Effector CD4-positive, alpha-beta T cell (primary cell): ENCODE measurements around the gene SPACA6.

Experiments
- DNase-seq: peaks from one replicate; pipeline ENCODE4 v3.0.0-alpha.2; 2020

The SPACA6 gene

DNA sequence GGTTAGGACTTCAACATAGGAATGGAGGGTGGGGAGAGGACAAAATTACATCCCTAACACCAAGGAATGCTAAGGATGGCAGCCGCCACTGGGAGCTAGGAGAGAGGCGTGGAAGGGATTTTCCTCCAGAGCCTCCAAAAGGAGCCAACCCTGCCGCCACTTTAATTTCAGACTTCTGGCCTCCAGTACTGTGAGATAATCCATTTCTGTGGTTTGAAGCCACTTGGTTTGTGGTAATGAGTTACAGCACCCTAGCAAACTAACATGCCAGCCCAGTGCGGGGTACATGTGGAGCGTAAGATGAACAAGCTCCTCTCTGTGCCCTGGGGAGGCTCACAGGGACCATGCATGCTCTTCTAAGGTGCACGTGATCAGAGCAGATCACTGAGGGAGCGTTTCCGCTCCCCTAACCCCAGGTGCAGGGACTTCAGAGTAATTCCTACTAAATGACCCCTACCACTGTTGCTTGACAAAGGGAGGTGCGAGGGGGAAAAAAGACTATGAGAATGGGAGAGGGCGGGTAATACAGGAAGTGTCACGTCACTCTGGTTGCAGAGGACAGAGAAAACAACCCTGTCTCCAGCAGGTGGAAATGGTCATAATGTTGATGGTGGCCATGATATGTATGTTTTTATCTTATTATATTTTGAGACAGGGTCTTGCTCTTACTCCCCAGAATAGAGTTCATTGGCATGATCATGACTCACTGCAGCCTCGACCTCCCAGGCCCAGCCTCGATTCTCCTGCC, 46.5 kb downstream of the SPACA6 start:
- DNase-seq, result no peak

GRCh38 chr19:51740356-51740755, 47.2 kb downstream of the SPACA6 start:
- DNase-seq, result no peak

DNA sequence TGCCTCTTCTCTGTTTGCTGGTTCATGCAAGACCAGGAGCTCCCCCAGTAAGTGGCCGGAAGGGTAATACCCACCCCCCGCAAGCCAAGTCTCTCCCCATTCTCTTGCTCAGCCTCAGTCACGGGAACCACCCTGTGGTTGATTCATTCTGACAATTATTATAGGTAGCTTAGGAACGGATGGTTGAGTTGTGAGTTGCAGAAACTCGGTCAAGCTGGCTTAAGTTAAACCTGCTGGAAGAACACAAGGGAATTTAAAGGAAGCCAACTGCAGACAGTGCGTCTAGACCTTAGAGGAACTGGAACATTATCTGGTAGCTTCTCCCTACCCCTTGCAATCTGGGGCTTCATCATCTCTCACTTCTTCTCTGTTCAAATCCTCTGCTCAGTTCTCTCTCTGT, 49.7 kb downstream of the SPACA6 start:
- DNase-seq, result no peak

- DNase-seq, result no peak
Observed at GRCh38 chr19:51743405-51743804, 50.3 kb downstream of the SPACA6 start.

DNA sequence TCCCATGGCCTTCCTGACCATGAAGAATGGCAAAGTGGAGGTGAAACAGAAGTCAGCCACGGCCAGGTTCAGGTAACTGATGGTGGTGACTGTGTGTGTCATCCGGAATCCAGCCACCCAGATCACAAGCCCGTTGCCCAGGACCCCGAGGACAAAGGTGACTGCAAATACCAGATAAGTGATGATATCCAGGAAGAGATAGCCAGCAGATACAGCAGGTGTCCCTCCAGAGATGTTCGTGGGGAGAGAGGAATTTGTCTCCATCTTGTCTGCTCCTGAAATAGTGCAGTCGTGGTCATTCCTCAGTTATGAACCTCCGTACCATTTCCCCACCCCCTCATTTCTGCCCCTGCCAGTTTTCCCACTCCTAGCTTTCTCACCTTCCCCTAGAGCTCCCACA, 53.6 kb downstream of the SPACA6 start:
- DNase-seq, result no peak

DNA sequence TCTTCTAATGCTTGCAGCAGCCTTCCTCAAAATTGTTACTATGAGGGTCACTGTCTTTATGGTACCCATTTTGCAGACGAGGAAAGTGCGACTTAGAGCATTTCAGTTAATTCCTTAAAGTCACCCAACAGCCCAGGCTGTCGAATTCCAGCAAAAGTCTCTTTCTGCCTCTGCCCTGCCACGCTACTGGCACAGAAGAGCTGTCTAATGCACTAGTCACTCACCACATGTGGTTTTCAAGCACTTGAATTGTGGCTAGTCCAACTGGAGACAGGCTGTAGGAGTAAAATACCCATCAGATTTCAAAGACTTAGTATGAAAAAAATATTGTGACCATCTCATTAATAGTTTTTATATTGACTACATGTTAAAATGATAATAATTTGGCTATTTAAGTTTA, 56.8 kb downstream of the SPACA6 start:
- no peak for DNase-seq

DNA sequence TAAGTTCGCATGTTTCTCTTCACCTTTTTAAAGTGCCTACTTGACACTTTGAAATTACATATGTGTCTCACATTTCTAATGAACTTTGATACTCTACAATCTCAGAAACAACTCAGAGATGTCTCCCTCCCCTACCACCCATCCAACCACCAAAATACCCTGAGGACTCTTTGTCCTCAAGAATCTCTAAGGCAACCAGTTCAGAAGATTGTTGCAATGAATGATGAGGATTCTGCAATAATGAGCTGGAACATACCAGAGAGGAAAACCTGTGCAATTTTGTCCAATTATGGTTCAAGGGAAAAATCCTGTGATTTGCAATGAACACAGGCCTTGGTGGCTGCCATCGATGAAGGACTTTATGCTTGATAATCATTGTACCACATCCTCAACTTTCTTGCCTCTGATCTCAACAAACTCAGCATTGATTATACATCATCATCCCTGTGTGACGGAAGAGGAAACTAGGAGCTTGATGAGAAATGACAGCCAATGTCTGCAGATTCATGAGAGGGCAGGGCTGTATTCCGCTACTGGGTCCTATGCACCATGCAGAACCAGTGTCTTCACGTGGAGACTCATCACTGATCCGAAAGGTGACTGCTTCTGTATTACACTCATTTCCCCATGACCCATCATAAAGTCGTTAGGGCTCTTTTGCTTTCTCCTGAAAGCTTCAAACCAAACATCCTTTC, 57.4 kb downstream of the SPACA6 start:
- DNase-seq, result no peak

DNA sequence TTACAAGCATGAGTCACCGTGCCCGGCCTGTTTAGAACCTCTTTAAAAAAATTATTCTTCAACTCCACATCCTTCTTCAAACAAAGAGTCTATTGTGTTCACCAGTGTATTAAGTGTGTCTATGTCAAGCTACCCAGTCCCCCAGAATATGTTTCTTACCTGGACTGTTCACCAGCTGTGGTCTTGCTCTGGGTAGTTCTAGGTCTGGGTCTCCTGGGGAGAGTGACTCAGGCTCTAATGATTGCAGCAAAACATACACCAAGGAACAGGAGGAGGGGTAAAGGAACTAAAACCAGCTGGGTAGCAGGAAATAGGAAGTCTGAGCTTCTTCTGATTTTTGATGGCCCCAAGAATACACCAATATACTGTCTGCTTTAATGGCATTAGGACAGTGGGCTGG, 58.5 kb downstream of the SPACA6 start, which contains the start of gene FPR1:
FPR1 (minus strand) TSS at position 224 of the 400 bp plus-strand sequence. CDS start 4,884 bp downstream, outside the sequence.
- DNase-seq, result no peak

GRCh38 chr19:51754109-51754508, 61.0 kb downstream of the SPACA6 start:
- DNase-seq, result no peak

DNA sequence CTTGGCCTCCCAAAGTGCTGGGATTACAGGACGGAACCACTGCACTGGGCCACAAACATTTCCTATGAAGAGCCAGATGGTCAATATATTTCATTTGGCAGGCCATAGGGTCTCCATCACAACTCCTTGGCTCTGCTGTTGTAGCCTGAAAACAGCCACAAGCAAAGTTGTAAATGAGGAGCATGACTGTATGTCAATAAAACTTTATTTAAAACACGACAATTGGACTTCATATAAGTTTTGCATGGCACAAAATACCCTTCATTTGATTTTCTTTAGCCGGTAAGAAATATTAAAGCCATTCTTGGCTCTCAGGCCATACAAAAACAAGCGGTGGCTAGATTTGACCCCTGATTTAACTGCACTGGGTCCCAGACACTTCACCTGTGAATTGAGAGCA, 61.6 kb downstream of the SPACA6 start:
- no peak for DNase-seq
